GM18511 (cell line): ENCODE results near the gene HS3ST3A1.
"Not testable (repeated sequence)": the region's sequence is repeated elsewhere in the genome, so short reads cannot be mapped to it uniquely, and the experiment has no call there.

Experiments
- ATAC-seq: cut with Tn5 transposase; IDR thresholded peaks from one replicate; pipeline ENCODE4 v1.9.1; 2021; ENCODE audit warnings: mild to moderate bottlenecking, moderate library complexity; ENCODE audit not compliant: unreplicated experiment

HS3ST3A1 gene

GRCh38 chr17:13576661-13577526 lies 24.8 kb downstream of the HS3ST3A1 start:
- no peak for ATAC-seq

GRCh38 chr17:13575922-13576419 lies 25.8 kb downstream of the HS3ST3A1 start:
- ATAC-seq = no peak

- ATAC-seq = no peak
These were observed 26.3 kb downstream of the HS3ST3A1 start for GRCh38 chr17:13575466-13575865.

DNA sequence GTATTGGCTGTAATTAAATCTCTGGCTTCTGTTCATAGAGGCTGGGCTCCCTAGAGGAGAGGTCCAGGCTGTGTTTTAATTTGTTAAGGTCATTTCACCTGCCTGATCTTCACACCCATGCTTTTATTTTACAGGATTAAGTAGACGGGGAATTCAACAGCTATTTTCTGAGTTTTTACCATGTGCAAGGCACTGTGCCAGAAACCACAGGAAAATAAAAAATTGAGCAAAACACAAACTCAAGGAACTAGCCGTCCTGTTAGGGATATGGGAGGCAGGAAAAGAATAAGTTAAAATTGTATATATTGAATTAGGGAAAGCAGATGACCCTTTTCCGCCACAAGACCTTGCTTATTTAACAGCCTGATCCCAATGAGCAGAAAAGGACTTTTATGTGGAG lies 29.1 kb downstream of the HS3ST3A1 start:
- ATAC-seq = no peak

- no peak for ATAC-seq
These were observed 32.2 kb downstream of the HS3ST3A1 start for GRCh38 chr17:13569398-13570123.

DNA sequence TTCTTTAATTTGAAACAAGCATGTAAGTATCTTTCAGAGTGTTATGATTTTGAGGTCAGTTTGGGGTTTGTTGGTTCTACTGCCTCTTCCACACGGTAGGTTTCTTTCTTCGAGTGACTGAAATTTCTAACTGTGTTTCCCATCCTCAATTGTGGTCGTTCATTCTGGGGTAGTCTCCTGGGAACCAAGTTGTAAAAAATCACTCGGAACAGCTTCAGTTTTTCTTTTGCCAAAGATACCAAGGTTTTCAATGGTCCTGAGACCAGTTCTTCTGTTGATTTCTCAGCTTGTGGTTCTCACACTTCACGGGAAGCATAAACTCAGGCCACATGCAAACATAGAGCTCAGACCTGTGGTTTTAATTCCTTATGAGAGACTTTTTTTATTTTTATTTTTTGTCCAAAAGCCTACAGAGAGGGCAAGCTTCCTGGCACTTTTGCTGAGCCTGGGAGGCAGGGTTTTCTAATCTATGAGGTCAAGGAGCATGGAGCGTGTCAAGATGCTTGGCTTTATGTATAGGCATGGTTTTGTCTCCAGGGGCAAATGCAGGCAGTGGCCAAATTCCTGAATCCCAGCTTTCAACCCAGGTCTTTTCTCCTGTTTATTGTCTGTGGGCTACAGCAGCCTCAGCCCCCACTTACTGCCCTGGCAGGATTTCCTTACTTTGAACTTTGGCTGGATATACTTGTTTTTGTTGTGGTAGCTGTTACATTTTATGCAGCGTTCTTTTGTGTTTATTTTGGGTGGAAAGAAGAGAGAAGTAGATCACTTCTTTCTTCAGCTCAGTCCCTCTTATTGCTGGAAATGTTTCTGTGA lies 32.9 kb downstream of the HS3ST3A1 start:
- ATAC-seq = no peak

GRCh38 chr17:13563866-13564265 lies 37.9 kb downstream of the HS3ST3A1 start:
- ATAC-seq = no peak

DNA sequence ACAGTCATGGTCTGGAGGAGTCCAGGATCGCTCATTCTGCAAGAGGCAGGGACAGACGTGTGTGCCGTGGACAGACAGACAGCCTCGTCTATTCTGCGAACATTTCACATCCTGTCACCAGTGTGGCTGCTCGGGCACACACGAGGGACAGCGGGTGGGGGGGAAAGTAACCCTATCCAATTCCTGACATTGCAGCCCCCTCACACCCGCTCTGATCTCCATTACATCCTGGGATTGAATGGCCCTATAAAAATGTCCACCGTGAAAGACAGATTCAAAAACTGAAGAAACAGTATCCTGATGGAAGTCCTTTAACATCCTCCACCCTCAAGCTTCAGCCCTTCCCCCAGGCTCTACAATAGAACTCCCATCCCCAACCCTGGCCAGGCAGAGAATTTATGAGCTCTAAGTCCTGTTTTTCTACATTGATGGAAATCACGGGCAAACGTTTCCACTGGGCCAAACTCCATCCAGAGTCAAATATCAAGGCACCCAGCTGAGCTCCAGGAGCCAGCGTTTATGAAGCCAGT lies 39.4 kb downstream of the HS3ST3A1 start:
- ATAC-seq = no peak

GRCh38 chr17:13561606-13562270 lies 40.0 kb downstream of the HS3ST3A1 start:
- ATAC-seq = no peak

DNA sequence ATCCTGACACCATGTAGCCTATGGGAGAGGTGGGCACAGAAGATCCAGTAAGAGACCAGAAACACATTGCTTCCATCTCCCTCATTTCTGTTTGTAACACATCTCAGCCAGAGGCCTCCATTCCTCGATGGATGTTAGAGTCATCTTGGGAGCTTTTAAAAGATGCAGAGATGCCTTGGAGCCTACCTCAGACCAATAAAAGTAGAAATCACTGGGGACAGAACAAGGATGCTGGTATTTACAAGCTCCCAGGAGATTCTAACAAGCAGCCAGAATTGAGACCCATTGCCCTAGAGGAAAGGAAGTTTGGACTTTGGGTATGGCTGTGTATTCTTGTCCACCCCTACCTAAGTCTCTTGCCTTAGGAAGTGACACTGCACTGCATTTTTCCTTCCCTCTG lies 40.8 kb downstream of the HS3ST3A1 start:
- no peak for ATAC-seq

DNA sequence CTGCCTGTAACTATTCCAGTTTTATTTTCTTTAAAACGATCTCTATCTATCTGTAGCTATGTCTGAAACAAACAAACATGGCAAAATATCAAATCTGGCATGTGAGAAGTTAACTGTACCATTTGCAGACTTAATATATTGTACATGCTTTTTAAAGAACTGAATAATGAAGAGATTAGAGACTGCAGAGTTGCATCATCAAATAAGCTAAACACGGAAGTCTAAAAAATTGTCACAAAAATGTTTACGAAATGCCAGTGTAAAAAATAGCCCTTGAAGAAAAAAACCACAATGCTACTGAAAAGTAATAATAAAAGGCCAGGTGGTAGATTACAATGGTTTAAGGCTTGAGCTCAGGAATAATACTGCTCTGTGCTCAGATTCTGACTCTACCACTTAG lies 43.1 kb downstream of the HS3ST3A1 start:
- no peak for ATAC-seq

- no peak for ATAC-seq
These were observed 44.7 kb downstream of the HS3ST3A1 start for GRCh38 chr17:13557077-13557476.

DNA sequence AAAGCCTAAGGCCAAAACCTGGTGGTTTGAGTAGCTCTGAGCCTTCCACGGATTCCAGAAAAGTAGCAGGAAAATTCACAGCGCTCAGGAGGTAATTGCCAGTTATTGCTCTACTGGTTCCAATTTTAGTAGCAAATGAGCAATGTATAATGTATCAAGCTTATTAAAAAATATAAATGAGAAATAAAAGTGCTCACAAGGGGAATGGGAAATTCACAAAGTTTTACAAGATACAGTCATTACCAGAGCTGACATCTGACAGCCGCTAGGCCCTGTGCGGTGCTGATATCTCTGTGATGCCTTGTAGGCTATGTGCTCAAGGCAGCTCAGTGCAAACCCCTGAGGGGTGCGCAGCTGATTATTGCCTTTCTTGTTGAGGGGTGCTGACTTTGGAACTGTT lies 47.5 kb downstream of the HS3ST3A1 start:
- no peak for ATAC-seq

- no peak for ATAC-seq
These were observed 51.4 kb downstream of the HS3ST3A1 start for GRCh38 chr17:13550291-13550690.

- not testable (repeated sequence) for ATAC-seq
These were observed 53.2 kb downstream of the HS3ST3A1 start for GRCh38 chr17:13548576-13548975.

- ATAC-seq = no peak
These were observed 54.9 kb downstream of the HS3ST3A1 start for GRCh38 chr17:13546851-13547250.

- ATAC-seq = no peak
These were observed 55.8 kb downstream of the HS3ST3A1 start for GRCh38 chr17:13545941-13546340.

DNA sequence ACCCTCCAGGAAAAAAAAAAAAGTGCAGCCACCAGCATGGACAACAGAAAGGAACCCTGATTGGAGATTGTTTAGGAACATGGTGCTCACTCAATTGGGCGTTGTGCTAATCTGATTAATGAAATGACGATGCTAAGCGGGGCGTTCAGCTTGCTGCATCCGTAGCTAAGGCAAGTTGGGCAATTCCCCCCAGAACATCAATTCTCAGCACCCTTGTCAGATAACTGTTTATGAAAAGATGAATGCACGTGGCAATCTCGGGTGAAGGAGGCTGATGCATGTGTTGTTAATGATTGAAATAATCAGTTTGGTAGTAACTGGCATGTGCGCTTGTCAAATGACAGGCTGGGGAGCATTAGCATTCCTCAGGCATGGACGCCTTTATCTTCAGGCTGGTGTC lies 57.0 kb downstream of the HS3ST3A1 start:
- ATAC-seq = no peak

GRCh38 chr17:13544292-13544691 lies 57.4 kb downstream of the HS3ST3A1 start:
- no peak for ATAC-seq

DNA sequence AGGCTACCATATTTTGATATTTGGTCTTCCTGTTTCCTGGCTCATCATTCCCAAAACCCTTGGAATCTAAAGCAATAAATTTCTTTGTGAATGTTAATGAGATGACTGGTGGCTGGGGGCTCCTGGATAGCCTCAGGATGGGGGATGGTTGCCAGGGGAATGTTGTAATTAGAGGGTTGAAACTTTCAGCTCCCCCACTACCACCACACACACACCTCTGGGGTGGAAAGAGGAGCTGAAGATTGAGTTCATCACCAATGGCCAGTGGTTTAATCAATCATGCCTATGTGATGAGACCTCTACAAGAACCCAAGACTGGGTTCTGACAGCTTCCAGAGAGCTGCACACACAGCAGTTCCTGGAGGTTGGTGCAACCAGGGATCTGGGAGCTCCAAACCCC lies 59.1 kb downstream of the HS3ST3A1 start:
- ATAC-seq = no peak
